ENCODE measurements around the gene PIPOX. TPM values are rescaled to one million over a fixed set of nuclear protein-coding genes. Genes with fewer than 3 reads are reported as not detected.

PIPOX gene
- total RNA-seq, 2 donors from 2014 or later: 1.8 to 5.9 TPM

- DNase-seq: no peak
- no peaks in the 10 kb centered on the region for H3K36me3 Mint-ChIP-seq (ENCODE audit: low read depth)
- WGBS, 2 experiments (ENCODE audit: insufficient coverage in 1 of 2, insufficient read length in 1 of 2): 89 to 93% methylated on average over 7 of the region's 7 CpGs
- no peak overlapping the region for H3K27ac Mint-ChIP-seq
- Histone ChIP-seq H3K27me3 (ENCODE audit: control insufficient read depth, insufficient read depth, low read length, poor library complexity, severe bottlenecking) (peaks cover 8% of the 10 kb centered on the region), H3K9ac (ENCODE audit: extremely low read depth, low read length, poor library complexity, severe bottlenecking) (no peak overlapping the region), H3K36me3 (ENCODE audit: control insufficient read depth, insufficient read depth, low read length) (no peaks in the 10 kb centered on the region), H3K4me1 (ENCODE audit: control insufficient read depth, insufficient read depth, low read length) (peaks cover 17% of the 10 kb centered on the region), H3K4me3 (ENCODE audit: low read length) (no peak overlapping the region), H3K9me3 (ENCODE audit: control insufficient read depth, low read length) (no peaks in the 10 kb centered on the region), H3K27ac (ENCODE audit: low read depth, low read length) (no peak overlapping the region)
- peaks cover 22% of the 10 kb centered on the region for H3K4me1 Mint-ChIP-seq
- H3K9me3 Mint-ChIP-seq: no peaks in the 10 kb centered on the region
- no peak overlapping the region for H3K4me3 Mint-ChIP-seq
- TF ChIP-seq CTCF (conservative IDR thresholded peaks at IDR 0.05): no peak
- peaks cover 37% of the 10 kb centered on the region for H3K27me3 Mint-ChIP-seq (ENCODE audit: insufficient read depth)
Observed at GRCh38 chr17:29021226-29021625, 21.7 kb upstream of the PIPOX start.

GRCh38 chr17:29022074-29022473, 20.9 kb upstream of the PIPOX start:
- Mint-ChIP-seq H3K27me3 (ENCODE audit: insufficient read depth) (peaks cover 39% of the 10 kb centered on the region), H3K36me3 (ENCODE audit: low read depth) (no peaks in the 10 kb centered on the region)
- 93 to 95% methylated on average over 5 to 7 of the region's 7 CpGs for whole genome bisulfite sequencing, 2 experiments (ENCODE audit: insufficient coverage in 1 of 2, insufficient read length in 1 of 2)

GRCh38 chr17:29024316-29024952, 18.5 kb upstream of the PIPOX start:
- peaks cover 49% of the 10 kb centered on the region for H3K27me3 Mint-ChIP-seq (ENCODE audit: insufficient read depth)
- no peaks in the 10 kb centered on the region for H3K9me3 Mint-ChIP-seq
- H3K4me1 ChIP-seq (ENCODE audit: control insufficient read depth, insufficient read depth, low read length): peaks cover 3% of the 10 kb centered on the region
- no peak overlapping the region for H3K4me3 ChIP-seq (ENCODE audit: low read length)
- H3K27ac ChIP-seq (ENCODE audit: low read depth, low read length): no peak overlapping the region
- peaks cover 9% of the 10 kb centered on the region for H3K4me1 Mint-ChIP-seq
- H3K9me3 ChIP-seq (ENCODE audit: control insufficient read depth, low read length): no peaks in the 10 kb centered on the region
- no peaks in the 10 kb centered on the region for H3K36me3 Mint-ChIP-seq (ENCODE audit: low read depth)
- H3K27me3 ChIP-seq (ENCODE audit: control insufficient read depth, insufficient read depth, low read length, poor library complexity, severe bottlenecking): peaks cover 8% of the 10 kb centered on the region
- DNase-seq: peak; percentile 52
- H3K9ac ChIP-seq (ENCODE audit: extremely low read depth, low read length, poor library complexity, severe bottlenecking): no peak overlapping the region
- 74 to 86% methylated on average over 3 to 6 of the region's 6 CpGs for WGBS, 2 experiments (ENCODE audit: insufficient coverage in 1 of 2, insufficient read length in 1 of 2)
- H3K36me3 ChIP-seq (ENCODE audit: control insufficient read depth, insufficient read depth, low read length): no peaks in the 10 kb centered on the region
- no peak for TF ChIP-seq CTCF (conservative IDR thresholded peaks at IDR 0.05)
- H3K4me3 Mint-ChIP-seq: no peak overlapping the region
- H3K27ac Mint-ChIP-seq: no peak overlapping the region

More at GRCh38 chr17:29022074-29022473, 20.9 kb upstream of the PIPOX start:
- no peak for TF ChIP-seq CTCF (conservative IDR thresholded peaks at IDR 0.05)
- H3K9me3 Mint-ChIP-seq: no peaks in the 10 kb centered on the region
- Histone ChIP-seq H3K27me3 (ENCODE audit: control insufficient read depth, insufficient read depth, low read length, poor library complexity, severe bottlenecking) (peaks cover 8% of the 10 kb centered on the region), H3K4me1 (ENCODE audit: control insufficient read depth, insufficient read depth, low read length) (peaks cover 9% of the 10 kb centered on the region), H3K4me3 (ENCODE audit: low read length) (no peak overlapping the region), H3K9ac (ENCODE audit: extremely low read depth, low read length, poor library complexity, severe bottlenecking) (no peak overlapping the region), H3K9me3 (ENCODE audit: control insufficient read depth, low read length) (no peaks in the 10 kb centered on the region), H3K36me3 (ENCODE audit: control insufficient read depth, insufficient read depth, low read length) (no peaks in the 10 kb centered on the region), H3K27ac (ENCODE audit: low read depth, low read length) (no peak overlapping the region)
- H3K27ac Mint-ChIP-seq: no peak overlapping the region
- no peak overlapping the region for H3K4me3 Mint-ChIP-seq
- no peak for DNase-seq
- peaks cover 15% of the 10 kb centered on the region for H3K4me1 Mint-ChIP-seq

Measured in endodermal cell (in vitro differentiated cells).